Activated naive CD4-positive, alpha-beta T cell treated with anti-CD3 and anti-CD28 coated beads, Interleukin-2, amount 10 ng/mL, durations not matched to agents 7 days and 5 days (primary cell): ENCODE data around the gene S100P.

Experiments
- CTCF ChIA-PET: fragments of 350-600 bp; sonication (Branson Sonifier 250); formaldehyde crosslinking; loops from one replicate; lab custom pipeline; 2021; ENCODE audit warnings: antibody characterized with exemption; lab: Charles Lee
- DNase-seq: peaks from one replicate; pipeline ENCODE4 v3.0.0-alpha.2; 2020
- H3K27ac Mint-ChIP-seq: one replicate; pipeline ENCODE4 v1.8.0; 2021; ENCODE audit warnings: mild to moderate bottlenecking, moderate library complexity, mixed read lengths
- H3K27me3 Mint-ChIP-seq: one replicate; pipeline ENCODE4 v1.8.0; 2021; ENCODE audit warnings: mild to moderate bottlenecking, mixed read lengths
- H3K36me3 Mint-ChIP-seq: one replicate; pipeline ENCODE4 v1.8.0; 2021; ENCODE audit warnings: mixed read lengths
- H3K4me1 Mint-ChIP-seq: one replicate; pipeline ENCODE4 v1.8.0; 2021; ENCODE audit warnings: mixed read lengths
- H3K4me3 Mint-ChIP-seq: one replicate; pipeline ENCODE4 v1.8.0; 2021; ENCODE audit warnings: mild to moderate bottlenecking, moderate library complexity, mixed read lengths
- H3K9me3 Mint-ChIP-seq: one replicate; pipeline ENCODE4 v1.8.0; 2021; ENCODE audit warnings: mixed read lengths

The S100P gene

DNA sequence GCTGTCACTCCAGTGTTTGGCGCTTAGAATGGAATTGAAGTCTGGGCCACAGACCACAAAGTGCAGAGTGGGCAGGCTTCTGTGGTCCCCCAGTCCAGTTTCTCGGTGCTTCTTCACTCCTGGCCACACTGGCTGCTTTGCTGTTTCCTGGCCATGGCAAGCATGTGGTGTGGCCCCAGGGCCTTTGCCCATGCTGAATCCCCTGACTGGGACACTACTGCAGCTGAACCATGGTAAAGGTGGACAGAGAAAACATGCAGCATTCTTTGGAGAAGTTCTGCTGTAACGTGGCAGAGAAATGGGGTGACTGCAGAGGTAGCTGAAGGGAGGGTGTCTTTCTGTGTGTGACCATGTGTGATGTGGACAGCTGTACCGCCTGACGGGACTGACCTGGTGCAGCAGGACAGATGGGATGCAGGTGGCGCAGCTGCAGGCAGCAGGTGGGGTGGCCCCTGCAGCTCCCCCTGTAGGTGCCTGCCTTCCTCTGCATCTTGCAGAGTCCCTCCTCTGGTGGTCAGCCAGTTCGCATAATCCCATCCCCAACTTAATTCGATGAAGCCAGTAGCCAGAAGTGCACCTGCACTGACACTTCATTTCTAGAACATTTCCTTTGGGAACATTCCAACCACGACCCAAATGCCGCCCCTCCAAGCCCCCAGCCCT, 13.2 kb upstream of the S100P start:
- H3K4me3 Mint-ChIP-seq: no peak overlapping the region
- H3K27ac Mint-ChIP-seq: no peak overlapping the region
- peaks cover 2% of the 10 kb centered on the region for H3K9me3 Mint-ChIP-seq
- peaks cover 47% of the 10 kb centered on the region for H3K4me1 Mint-ChIP-seq
- DNase-seq: no peak
- peaks cover 53% of the 10 kb centered on the region for H3K36me3 Mint-ChIP-seq
- CTCF ChIA-PET: interaction anchor here (0.6 kb wide), 1 partner anchor 46 kb away, joined by 4 read pairs; no protein-coding TSS in a partner anchor
- no peaks in the 10 kb centered on the region for H3K27me3 Mint-ChIP-seq

DNA sequence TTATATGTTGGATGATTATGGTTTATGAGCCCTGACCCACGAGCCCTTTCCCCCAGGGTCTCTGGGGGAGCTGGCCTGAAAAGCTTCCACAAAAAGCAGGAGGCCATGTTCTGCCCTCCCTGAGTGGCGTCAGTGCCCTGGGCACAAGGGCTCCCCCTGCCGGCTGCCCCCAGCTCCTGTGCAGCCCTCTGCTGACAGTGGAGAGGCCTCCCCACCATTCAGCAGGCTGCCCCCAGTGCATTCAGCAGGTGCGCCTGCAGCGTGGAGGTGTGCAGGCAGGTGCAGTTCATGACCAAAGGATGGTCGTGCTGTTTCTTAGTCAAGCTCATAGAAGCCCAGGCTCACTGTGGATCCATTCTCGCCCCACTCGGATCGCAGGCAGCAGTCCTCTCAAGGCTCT, 12.5 kb upstream of the S100P start:
- no peak for DNase-seq
- Mint-ChIP-seq H3K4me3 (no peak overlapping the region), H3K4me1 (peaks cover 44% of the 10 kb centered on the region), H3K27ac (no peak overlapping the region), H3K9me3 (peaks cover 2% of the 10 kb centered on the region), H3K27me3 (no peaks in the 10 kb centered on the region), H3K36me3 (peaks cover 49% of the 10 kb centered on the region)
- CTCF ChIA-PET: no interaction called here

DNA sequence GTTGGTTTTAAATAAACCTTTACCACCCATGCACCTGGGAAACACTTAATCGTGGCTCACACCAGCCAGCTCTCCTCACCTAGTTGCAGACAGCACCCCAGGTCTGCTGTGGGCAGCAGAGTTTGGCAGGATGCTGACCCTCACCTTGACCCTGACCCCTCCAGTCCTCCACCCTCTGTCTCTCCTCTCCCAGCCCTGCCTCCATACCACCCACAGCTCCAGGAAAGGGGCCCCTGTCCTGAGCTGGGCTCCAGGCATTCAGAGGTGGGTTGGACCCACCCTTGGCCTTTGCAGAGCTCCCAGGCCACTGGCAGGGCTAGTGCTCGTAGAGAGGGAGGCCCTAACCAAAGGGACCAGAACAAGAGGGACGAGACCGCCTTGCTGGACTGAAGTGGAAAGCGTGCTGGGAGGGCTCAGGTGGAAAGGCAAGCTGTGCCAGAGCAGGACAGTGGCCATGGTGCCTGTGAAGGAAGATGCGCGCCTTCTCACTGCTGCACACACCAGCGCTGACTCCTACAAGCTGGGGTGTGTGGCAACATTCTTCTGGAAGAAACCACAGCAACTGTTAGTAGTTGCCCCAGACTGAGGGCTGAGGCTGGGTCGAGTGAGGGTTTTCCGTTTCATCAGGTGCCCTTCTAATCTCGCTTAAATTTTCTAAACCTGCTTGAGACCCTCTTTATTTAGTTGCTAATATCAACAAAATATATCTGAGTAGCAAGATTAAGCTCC, 10.7 kb upstream of the S100P start:
- Mint-ChIP-seq H3K27me3 (no peaks in the 10 kb centered on the region), H3K4me3 (no peak overlapping the region), H3K4me1 (peaks cover 45% of the 10 kb centered on the region), H3K36me3 (peaks cover 36% of the 10 kb centered on the region), H3K27ac (no peak overlapping the region), H3K9me3 (peaks cover 2% of the 10 kb centered on the region)
- no peak for DNase-seq
- CTCF ChIA-PET: interaction anchor here (2.2 kb wide), 1 partner anchor 8 kb away, joined by 15 read pairs; a partner anchor contains a TSS

DNA sequence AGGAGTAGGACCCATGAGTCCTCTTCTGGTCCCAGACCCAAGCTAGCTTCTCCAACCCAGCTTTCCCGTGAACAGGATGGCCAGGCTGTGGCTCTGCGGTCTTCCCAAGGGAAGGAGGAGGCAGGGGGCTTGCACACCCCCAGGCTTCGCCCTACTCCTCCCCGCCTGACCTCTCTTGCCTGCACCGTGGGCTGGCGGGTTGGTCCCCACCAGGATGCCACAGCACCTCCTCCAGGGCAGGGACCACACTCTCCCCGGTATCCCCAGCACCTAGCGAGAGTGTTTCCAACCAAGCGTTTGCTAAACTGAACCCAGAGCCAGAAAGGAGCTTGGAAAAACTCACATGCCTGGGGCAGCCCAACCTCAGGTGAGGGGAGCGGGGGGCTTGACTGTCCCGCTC, 9.0 kb upstream of the S100P start:
- peak overlapping the region; percentile 67 for H3K27ac Mint-ChIP-seq
- peaks cover 2% of the 10 kb centered on the region for H3K9me3 Mint-ChIP-seq
- H3K27me3 Mint-ChIP-seq: no peaks in the 10 kb centered on the region
- H3K36me3 Mint-ChIP-seq: peaks cover 27% of the 10 kb centered on the region
- peaks cover 50% of the 10 kb centered on the region for H3K4me1 Mint-ChIP-seq
- DNase-seq: no peak
- no peak overlapping the region for H3K4me3 Mint-ChIP-seq
- CTCF ChIA-PET: interaction anchor here (1.3 to 2.2 kb wide), 2 partner anchors 10 to 25 kb away, joined by 3 to 15 read pairs; partner anchors contain the start of gene MRFAP1L1

DNA sequence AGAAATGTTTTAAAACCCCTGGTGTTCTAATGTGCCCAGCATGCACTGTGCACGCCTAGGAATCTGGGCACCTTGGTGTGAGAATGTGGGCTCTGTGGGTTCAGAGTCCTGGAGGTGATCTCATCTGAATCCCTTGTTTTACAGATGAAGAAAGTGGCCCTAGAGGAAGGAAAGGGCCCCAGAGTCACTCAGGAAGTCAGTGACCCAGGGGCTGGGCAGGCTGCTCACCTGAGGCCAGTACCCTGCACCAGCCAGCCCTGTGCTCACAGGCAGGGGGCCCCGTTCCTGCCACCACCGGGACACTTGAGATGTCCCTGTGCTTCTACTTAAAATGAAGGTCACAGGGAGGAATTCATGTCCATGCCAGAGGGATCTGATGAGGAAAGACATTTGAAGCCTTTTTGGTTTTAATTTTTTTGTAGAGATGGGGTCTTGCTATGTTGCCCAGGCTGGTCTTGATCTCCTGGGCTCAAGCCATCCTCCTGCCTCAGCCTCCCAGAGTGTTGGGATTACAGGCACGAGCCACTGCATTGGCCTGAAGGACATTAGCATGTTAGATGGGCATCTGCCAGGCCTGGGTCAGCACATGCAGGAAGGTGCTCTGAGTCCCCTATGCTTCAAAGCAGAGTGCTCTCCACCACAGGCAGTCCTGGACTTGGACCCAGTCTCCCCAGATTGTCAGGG, 7.4 kb upstream of the S100P start:
- no peak overlapping the region for H3K4me3 Mint-ChIP-seq
- CTCF ChIA-PET: interaction anchor here (1.3 kb wide), 2 partner anchors 12 to 23 kb away, joined by 3 to 12 read pairs; partner anchors contain the start of gene MRFAP1L1
- DNase-seq: no peak
- H3K27ac Mint-ChIP-seq: peak overlapping the region; percentile 64
- peaks cover 18% of the 10 kb centered on the region for H3K36me3 Mint-ChIP-seq
- H3K27me3 Mint-ChIP-seq: no peaks in the 10 kb centered on the region
- no peaks in the 10 kb centered on the region for H3K9me3 Mint-ChIP-seq
- H3K4me1 Mint-ChIP-seq: peaks cover 59% of the 10 kb centered on the region

DNA sequence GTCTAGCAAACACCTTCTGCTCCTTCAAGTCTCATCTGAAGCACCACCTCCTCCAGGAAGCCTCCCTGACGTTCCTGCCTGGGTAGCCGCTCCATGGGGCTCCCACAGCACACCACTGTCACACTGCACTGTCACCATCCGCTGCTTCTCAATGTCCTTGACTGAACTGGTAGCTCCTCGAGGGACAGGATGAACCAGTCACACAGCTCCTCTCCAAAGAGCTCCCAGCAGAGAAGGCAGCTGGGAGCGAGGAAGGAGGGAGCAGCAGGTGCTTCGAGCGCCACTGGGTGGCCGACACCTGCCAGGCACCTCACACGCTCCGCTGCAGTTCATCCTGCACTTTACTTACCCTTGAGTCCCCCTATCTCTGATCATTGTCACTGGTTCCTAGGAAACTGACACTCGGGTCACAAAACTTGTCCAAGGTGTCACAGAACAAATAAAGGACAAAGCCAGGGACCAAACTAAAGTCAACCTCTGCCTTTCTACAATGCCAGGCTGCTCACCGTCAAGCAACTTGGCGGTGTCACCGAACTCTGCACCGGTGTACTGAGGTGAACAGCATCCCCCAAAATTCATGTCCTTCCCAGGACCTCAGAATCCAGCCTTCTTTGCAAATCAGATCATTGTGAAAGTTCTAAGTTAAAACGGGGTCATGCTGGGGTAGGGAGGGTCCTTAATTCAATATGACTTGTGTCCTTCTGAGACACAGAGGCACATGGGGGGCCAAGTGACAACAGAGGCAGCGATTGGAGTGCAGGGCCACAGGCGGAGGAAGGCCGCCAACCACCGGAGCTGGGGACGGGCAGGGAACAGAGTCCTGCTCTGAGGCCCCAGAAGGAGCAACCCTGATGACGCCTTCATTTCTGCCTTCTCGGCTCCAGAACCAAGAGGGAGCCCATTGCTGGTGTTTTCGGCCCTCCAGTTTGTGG, 5.5 kb upstream of the S100P start:
- H3K4me3 Mint-ChIP-seq: peak overlapping the region; percentile 82

DNA sequence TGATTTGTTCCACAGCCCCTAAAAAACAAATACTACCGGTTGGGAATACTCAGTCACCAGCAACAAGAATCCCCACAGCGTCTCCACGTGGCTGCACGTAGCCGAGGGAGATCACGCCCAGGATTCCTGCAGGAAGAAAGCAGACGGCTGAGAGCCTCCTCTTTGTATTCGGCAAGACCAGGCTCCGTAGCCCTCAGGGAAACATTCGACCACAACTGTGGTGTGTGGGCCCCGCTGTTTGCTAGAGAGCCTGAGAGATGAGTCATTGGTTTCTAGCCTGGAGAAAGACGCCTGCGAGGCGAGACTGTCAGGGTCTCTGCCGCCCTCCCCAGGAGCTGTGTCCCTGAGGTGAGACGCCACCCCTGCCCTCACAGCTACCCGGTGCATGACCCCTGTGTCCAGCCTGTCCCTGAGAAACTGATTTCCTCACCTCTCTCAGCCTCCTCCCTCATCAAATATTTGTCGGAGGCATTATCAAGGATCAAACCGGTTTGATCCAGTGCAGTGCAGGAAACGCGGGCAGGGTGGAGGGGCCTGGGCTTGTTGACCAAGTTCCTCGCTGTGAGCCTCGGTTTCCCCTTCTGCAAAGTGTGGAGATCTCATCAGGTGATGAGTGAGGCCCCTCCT, 4.7 kb upstream of the S100P start:
- Mint-ChIP-seq H3K4me1 (peaks cover 81% of the 10 kb centered on the region), H3K4me3 (peak overlapping the region; percentile 82), H3K9me3 (no peaks in the 10 kb centered on the region), H3K27me3 (no peaks in the 10 kb centered on the region), H3K27ac (peak overlapping the region; percentile 99), H3K36me3 (peaks cover 18% of the 10 kb centered on the region)
- CTCF ChIA-PET: interaction anchor here (0.7 to 3.7 kb wide), 4 partner anchors 12 to 186 kb away, joined by 3 to 44 read pairs (median 8); no protein-coding TSS in a partner anchor
- peak; percentile 87 for DNase-seq

More for the DNA sequence above, 5.5 kb upstream of the S100P start:
- Mint-ChIP-seq H3K9me3 (no peaks in the 10 kb centered on the region), H3K4me1 (peaks cover 74% of the 10 kb centered on the region), H3K36me3 (peaks cover 18% of the 10 kb centered on the region), H3K27ac (peak overlapping the region; percentile 99), H3K27me3 (no peaks in the 10 kb centered on the region)
- CTCF ChIA-PET: interaction anchor here (0.9 to 3.7 kb wide), 5 partner anchors 13 to 187 kb away, joined by 3 to 44 read pairs (median 12); a partner anchor contains a TSS
- no peak for DNase-seq

DNA sequence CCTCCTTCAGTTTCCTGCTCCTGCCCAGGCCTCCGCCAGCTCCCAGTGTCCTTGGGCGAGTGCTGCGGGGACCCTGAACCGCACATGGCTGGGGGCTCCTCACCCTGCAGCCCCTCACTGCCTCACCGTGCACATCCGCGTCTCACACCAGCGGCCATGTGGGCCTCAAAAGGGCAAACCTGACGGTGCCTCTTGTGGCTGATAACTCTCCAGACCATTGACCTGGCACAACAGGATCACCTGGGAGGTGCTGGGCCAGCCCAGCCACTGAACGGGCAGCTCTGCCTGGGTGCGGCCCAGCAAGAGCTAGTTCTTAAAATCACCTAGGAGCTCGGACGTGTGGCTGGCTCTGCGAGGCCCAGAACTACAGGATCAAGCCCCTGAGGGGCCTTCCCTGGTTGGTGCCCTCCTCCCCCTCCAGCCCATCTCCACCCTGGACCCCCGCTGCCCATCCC, 4.1 kb upstream of the S100P start:
- no peak for DNase-seq
- H3K9me3 Mint-ChIP-seq: no peaks in the 10 kb centered on the region
- H3K27ac Mint-ChIP-seq: peak overlapping the region; percentile 99
- H3K4me1 Mint-ChIP-seq: peaks cover 87% of the 10 kb centered on the region
- CTCF ChIA-PET: interaction anchor here (0.6 to 3.7 kb wide), 8 partner anchors 10 to 185 kb away, joined by 3 to 44 read pairs (median 4); no protein-coding TSS in a partner anchor
- H3K36me3 Mint-ChIP-seq: peaks cover 18% of the 10 kb centered on the region
- H3K27me3 Mint-ChIP-seq: no peaks in the 10 kb centered on the region
- H3K4me3 Mint-ChIP-seq: peak overlapping the region; percentile 82

DNA sequence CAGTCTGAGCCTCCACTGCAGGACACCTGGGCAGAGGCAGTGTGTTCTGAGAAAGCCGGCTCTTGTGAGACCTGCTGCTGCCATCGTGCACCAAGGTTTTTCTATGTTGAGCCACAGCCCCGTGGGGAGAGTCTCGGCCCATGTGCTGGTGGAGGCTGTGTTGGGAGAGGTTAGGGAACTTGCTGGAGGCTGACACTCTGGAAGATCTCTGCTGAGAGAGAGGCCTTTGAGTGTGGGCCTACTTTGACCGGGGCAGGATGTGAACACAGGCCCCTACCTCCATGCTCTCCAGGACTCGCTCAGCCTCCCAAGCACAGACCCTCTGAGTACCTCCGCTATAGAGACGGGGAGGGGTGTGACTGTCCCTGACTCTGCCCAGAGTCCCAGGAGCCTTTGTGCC, 1.3 kb upstream of the S100P start:
- Mint-ChIP-seq H3K27me3 (no peaks in the 10 kb centered on the region), H3K27ac (peak overlapping the region; percentile 86), H3K36me3 (peaks cover 9% of the 10 kb centered on the region), H3K4me3 (no peak overlapping the region), H3K4me1 (peaks cover 94% of the 10 kb centered on the region), H3K9me3 (no peaks in the 10 kb centered on the region)
- no peak for DNase-seq
- CTCF ChIA-PET: interaction anchor here (0.9 to 1.0 kb wide), 3 partner anchors 10 to 19 kb away, joined by 3 to 6 read pairs (median 3); no protein-coding TSS in a partner anchor

DNA sequence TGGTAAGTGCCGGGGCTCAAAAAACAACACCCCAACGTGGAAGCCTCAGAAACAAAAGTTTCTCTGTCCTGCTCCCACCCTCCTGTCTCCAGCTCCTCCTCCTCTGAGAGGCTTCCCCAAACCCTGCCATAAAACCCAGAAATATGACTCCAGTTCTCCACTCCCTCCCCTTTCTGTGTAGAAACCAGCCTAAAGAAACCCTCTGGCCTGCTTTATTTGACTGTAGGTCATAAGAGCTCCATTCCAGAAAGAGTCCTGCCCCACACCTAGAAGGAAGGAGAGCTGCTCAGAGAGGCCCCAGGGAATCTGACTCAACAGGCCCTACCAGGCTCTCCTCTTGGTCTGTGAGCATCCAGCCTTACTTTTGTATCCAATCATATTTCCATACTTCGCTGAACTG, 872 bp upstream of the S100P start:
- Mint-ChIP-seq H3K4me3 (no peak overlapping the region), H3K27ac (peak overlapping the region; percentile 86), H3K36me3 (peaks cover 9% of the 10 kb centered on the region), H3K27me3 (no peaks in the 10 kb centered on the region), H3K9me3 (no peaks in the 10 kb centered on the region), H3K4me1 (peaks cover 92% of the 10 kb centered on the region)
- CTCF ChIA-PET: interaction anchor here (0.9 to 1.0 kb wide), 2 partner anchors 18 to 20 kb away, joined by 3 to 6 read pairs; no protein-coding TSS in a partner anchor
- DNase-seq: no peak

DNA sequence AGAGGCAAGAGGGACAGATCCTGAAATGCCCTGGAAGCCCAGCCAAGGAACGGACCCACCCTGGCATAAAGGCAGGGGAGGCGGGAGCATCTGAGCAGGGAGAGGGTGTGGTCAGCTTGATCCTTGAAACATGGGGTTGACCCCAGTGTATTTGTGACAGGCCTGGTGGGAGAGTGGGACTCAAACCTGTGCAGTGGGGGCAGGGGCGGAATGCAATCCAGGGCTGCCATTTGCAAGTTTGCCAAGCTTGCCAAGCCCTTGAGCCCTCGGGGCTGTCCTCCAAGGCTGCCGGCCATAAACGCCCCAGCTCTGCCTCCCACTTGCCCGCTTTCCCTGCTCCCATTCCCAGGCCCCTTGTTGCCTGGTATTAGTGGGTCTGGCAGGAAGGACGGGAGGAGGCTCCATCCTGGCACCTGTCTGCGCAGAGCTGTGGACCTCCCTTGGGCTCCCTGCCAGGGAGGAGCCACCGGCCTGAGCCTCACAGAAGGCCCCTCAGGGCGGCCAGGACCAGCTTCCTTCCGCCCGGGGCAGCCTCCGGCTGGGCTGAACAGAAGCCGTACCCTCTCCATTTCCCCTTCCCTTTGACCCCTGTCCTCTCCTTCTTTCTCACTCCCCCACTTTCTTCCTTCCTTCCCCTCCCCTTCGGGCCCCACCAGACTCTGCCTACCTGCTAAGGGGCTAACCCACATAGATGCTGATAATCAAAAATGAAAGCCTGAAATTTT, 661 bp downstream of the S100P start:
- H3K27me3 Mint-ChIP-seq: no peaks in the 10 kb centered on the region
- CTCF ChIA-PET: interaction anchor here (1.0 to 3.7 kb wide), 3 partner anchors 15 to 54 kb away, joined by 3 to 47 read pairs (median 6); partner anchors contain the start of genes MRFAP1 and MRFAP1L1

More for the DNA sequence above, 661 bp downstream of the S100P start:
- no peaks in the 10 kb centered on the region for H3K9me3 Mint-ChIP-seq
- H3K4me1 Mint-ChIP-seq: peaks cover 91% of the 10 kb centered on the region
- peak overlapping the region; percentile 94 for H3K27ac Mint-ChIP-seq
- peak overlapping the region; percentile 21 for H3K4me3 Mint-ChIP-seq
- H3K36me3 Mint-ChIP-seq: peaks cover 15% of the 10 kb centered on the region
- peak; percentile 58 for DNase-seq
